Measurements from ENCODE around the gene DENND2C.

DENND2C gene

GRCh38 chr1:114552106-114552639 lies 117.7 kb downstream of the DENND2C start:
- H3K27ac ChIP-seq = no peak overlapping the region
- DNase-seq (ENCODE audit: low read depth, low spot score) = no peak

- no peak for DNase-seq (ENCODE audit: low read depth, low spot score)
- H3K27ac ChIP-seq = no peak overlapping the region
Observed at GRCh38 chr1:114551400-114551799, 118.4 kb downstream of the DENND2C start.

- DNase-seq (ENCODE audit: low read depth, low spot score) = no peak
- H3K27ac ChIP-seq = no peak overlapping the region
Observed at GRCh38 chr1:114550336-114550735, 119.5 kb downstream of the DENND2C start.

GRCh38 chr1:114549137-114549536 lies 120.7 kb downstream of the DENND2C start:
- no peak overlapping the region for H3K27ac ChIP-seq
- DNase-seq (ENCODE audit: low read depth, low spot score) = peak; percentile 8

- DNase-seq (ENCODE audit: low read depth, low spot score) = no peak
- H3K27ac ChIP-seq = no peak overlapping the region
Observed at GRCh38 chr1:114547076-114547475, 122.8 kb downstream of the DENND2C start.

GRCh38 chr1:114545796-114546195 lies 124.1 kb downstream of the DENND2C start:
- H3K27ac ChIP-seq = no peak overlapping the region
- no peak for DNase-seq (ENCODE audit: low read depth, low spot score)

- no peak for DNase-seq (ENCODE audit: low read depth, low spot score)
- no peak overlapping the region for H3K27ac ChIP-seq
Observed at GRCh38 chr1:114545315-114545714, 124.5 kb downstream of the DENND2C start.

- no peak for DNase-seq (ENCODE audit: low read depth, low spot score)
- H3K27ac ChIP-seq = no peak overlapping the region
Observed at GRCh38 chr1:114540821-114541220, 129.0 kb downstream of the DENND2C start.

GRCh38 chr1:114540272-114540671 lies 129.6 kb downstream of the DENND2C start:
- no peak overlapping the region for H3K27ac ChIP-seq
- DNase-seq (ENCODE audit: low read depth, low spot score) = no peak

GRCh38 chr1:114536043-114536442 lies 133.8 kb downstream of the DENND2C start:
- no peak for DNase-seq (ENCODE audit: low read depth, low spot score)
- no peak overlapping the region for H3K27ac ChIP-seq

- H3K27ac ChIP-seq = no peak overlapping the region
- DNase-seq (ENCODE audit: low read depth, low spot score) = no peak
Observed at GRCh38 chr1:114535401-114535800, 134.4 kb downstream of the DENND2C start.
